Natural killer cell (primary cell): ENCODE results near the gene IRF2BP2. TPM values are rescaled to one million over a fixed set of nuclear protein-coding genes. Genes with fewer than 3 reads are reported as not detected.

ENCODE experiments used
- ATAC-seq, 3 donors: fragments of 150-1000 bp in 2 of 3; fragments of 200-7000 bp in 1 of 3; cut with Tn5 transposase; 1 replicate in 1 of 3; 2 replicates in 2 of 3; pipeline ENCODE4 v1.10.0; 2021; ENCODE audit warnings: mild to moderate bottlenecking in 2 of 3, moderate library complexity in 2 of 3
- DNase-seq, 2 donors: peaks; one replicate each; pipeline versions ENCODE4 v3.0.0 to v3.0.0-alpha.2; 2013 to 2021; ENCODE audit warnings: mixed read lengths in 1 of 2
- H3K27ac ChIP-seq: one replicate; pipeline ENCODE4 v1.5.1; 2013; ENCODE audit warnings: mild to moderate bottlenecking, low read length
- H3K27me3 ChIP-seq: one replicate; pipeline ENCODE4 v1.6.1; 2013; ENCODE audit warnings: low read length; ENCODE audit not compliant: control insufficient read depth, insufficient read depth
- H3K36me3 ChIP-seq: one replicate; pipeline ENCODE4 v1.6.1; 2013; ENCODE audit warnings: low read length; ENCODE audit not compliant: control insufficient read depth, insufficient read depth
- H3K4me1 ChIP-seq: one replicate; pipeline ENCODE4 v1.6.1; 2013; ENCODE audit warnings: low read length; ENCODE audit not compliant: control insufficient read depth, insufficient read depth
- H3K4me3 ChIP-seq: one replicate; pipeline ENCODE4 v1.5.1; 2013; ENCODE audit warnings: low read length
- H3K9me3 ChIP-seq: one replicate; pipeline ENCODE4 v1.6.1; 2013; ENCODE audit warnings: low read length; ENCODE audit not compliant: control insufficient read depth, insufficient read depth
- H3K27ac Mint-ChIP-seq, 2 donors: one replicate each; pipeline ENCODE4 v1.8.0; 2022; ENCODE audit warnings: mild to moderate bottlenecking in 2 of 2, mixed read lengths in 2 of 2, moderate library complexity in 1 of 2
- H3K27me3 Mint-ChIP-seq, 2 donors: one replicate each; pipeline ENCODE4 v1.8.0; 2022; ENCODE audit warnings: low read depth in 2 of 2, mixed read lengths in 2 of 2
- H3K36me3 Mint-ChIP-seq: one replicate; pipeline ENCODE4 v1.8.0; 2022; ENCODE audit warnings: mixed read lengths
- H3K4me1 Mint-ChIP-seq, 2 donors: one replicate each; pipeline ENCODE4 v1.8.0; 2022; ENCODE audit warnings: mixed read lengths in 2 of 2
- H3K4me3 Mint-ChIP-seq: one replicate; pipeline ENCODE4 v1.8.0; 2022; ENCODE audit warnings: mild to moderate bottlenecking, moderate library complexity, mixed read lengths
- H3K9me3 Mint-ChIP-seq, 2 donors: one replicate each; pipeline ENCODE4 v1.8.0; 2022; ENCODE audit warnings: mixed read lengths in 2 of 2
- WGBS: methylation state at CpG from one replicate; pipeline ENCODE4 v1.1.7; 2013; ENCODE audit warnings: missing lambda C conversion rate; ENCODE audit not compliant: insufficient coverage; 5-methylcytosine and 5-hydroxymethylcytosine counted together
- intact Hi-C: fragments of 100-400 bp; cut with micrococcal nuclease; formaldehyde crosslinking; loops from one replicate; pipeline ENCODE4 v1.14.2; 2022
- total RNA-seq, 4 donors: library from RNA; stranded (reverse); fragments of 120-200 nt in 1 of 4; gene quantifications; one replicate each; pipeline versions ENCODE4 v1.2.3 to v1.2.4, GENCODE V29; 2013 to 2022
- TF ChIP-seq, protein P1 (sequence below): fragments of 200-600 bp; IDR thresholded peaks from one replicate; pipeline ENCODE4 v1.8.0; 2022; ENCODE audit warnings: antibody characterized with exemption

The IRF2BP2 gene
- total RNA-seq, 3 donors from 2014 or later (not counting 1 experiment from before 2014, with no cell fraction given): 186 to 315 (median 266) TPM

DNA sequence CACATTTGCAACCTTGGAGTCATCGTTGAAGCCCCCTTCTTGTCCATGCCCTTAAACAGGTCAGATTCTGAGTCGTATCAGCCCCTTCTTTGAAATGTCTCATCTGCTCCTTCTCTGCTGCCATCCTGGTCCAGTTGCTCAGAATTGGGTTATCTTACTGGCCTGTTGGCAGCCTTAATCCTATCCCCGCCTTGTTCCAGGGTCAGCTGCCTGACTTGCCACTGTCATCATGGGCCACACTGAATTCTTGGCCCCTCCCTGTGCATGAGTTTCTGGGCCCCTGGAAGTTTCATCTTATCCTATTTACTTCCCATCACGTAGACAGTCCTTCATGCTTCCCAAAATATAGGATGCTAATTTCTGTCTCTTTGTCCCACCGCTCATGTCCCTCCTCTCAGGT lies 23.7 kb downstream of the IRF2BP2 start:
- WGBS: 89% methylated on average over 5 of the region's 5 CpGs
- H3K4me1 Mint-ChIP-seq: no peaks in the 10 kb centered on the region
- no peaks in the 10 kb centered on the region for H3K36me3 ChIP-seq
- ATAC-seq (no peak), DNase-seq (no peak)
- no peaks in the 10 kb centered on the region for H3K27me3 ChIP-seq
- H3K9me3 ChIP-seq: no peaks in the 10 kb centered on the region
- H3K27ac Mint-ChIP-seq: no peak overlapping the region
- peaks cover 13 to 24% of the 10 kb centered on the region in 2 donors for H3K27me3 Mint-ChIP-seq
- TF ChIP-seq, protein P1, sequence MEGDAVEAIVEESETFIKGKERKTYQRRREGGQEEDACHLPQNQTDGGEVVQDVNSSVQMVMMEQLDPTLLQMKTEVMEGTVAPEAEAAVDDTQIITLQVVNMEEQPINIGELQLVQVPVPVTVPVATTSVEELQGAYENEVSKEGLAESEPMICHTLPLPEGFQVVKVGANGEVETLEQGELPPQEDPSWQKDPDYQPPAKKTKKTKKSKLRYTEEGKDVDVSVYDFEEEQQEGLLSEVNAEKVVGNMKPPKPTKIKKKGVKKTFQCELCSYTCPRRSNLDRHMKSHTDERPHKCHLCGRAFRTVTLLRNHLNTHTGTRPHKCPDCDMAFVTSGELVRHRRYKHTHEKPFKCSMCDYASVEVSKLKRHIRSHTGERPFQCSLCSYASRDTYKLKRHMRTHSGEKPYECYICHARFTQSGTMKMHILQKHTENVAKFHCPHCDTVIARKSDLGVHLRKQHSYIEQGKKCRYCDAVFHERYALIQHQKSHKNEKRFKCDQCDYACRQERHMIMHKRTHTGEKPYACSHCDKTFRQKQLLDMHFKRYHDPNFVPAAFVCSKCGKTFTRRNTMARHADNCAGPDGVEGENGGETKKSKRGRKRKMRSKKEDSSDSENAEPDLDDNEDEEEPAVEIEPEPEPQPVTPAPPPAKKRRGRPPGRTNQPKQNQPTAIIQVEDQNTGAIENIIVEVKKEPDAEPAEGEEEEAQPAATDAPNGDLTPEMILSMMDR: no peak
- no peaks in the 10 kb centered on the region for H3K36me3 Mint-ChIP-seq
- intact Hi-C loops: no loop called here
- H3K4me3 ChIP-seq: no peak overlapping the region
- H3K4me3 Mint-ChIP-seq: no peak overlapping the region
- no peaks in the 10 kb centered on the region for H3K4me1 ChIP-seq
- no peaks in the 10 kb centered on the region for H3K9me3 Mint-ChIP-seq
- H3K27ac ChIP-seq: no peak overlapping the region

DNA sequence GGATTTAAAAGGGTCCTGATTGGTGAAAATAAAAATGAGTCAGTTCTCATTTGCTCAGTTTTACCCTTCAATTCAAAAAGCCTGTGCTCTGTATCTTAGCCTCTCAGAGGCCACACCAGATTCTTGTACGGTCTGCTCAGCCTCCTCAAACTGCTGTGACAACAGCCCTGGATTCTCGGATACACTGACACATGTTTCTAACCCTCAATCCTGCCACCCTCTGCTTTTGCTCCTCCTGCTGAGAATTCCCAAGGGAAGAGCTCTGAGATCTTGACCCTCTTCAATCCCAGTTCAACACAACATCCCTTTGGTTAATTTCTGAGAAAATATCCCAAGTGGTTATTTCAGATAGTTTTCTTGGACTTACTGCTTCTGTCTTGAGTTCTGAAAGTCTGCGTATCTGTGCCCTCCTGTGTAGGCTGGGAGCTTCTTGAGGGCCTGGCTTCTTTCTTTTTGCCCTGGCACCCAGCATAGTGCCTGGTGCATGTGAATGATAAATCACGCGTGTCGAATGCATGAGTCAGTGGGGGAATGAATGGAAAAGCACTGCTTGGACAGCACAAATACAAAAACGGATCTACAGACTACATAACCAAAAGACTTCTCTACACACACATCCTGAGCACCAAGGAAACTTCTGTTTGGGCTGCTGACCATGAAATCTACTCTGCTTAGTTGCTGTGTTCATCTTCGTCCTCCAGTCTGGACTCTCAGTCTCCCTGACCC lies 24.5 kb downstream of the IRF2BP2 start:
- no peaks in the 10 kb centered on the region for H3K4me1 ChIP-seq
- no peaks in the 10 kb centered on the region for H3K36me3 ChIP-seq
- H3K27ac ChIP-seq: no peak overlapping the region
- Mint-ChIP-seq H3K27ac (no peak overlapping the region), H3K36me3 (no peaks in the 10 kb centered on the region), H3K9me3 (no peaks in the 10 kb centered on the region), H3K4me3 (no peak overlapping the region), H3K4me1 (no peaks in the 10 kb centered on the region), H3K27me3 (peaks cover 13 to 24% of the 10 kb centered on the region in 2 donors)
- no peaks in the 10 kb centered on the region for H3K27me3 ChIP-seq
- no peak overlapping the region for H3K4me3 ChIP-seq
- DNase-seq (no peak), ATAC-seq (no peak)
- TF ChIP-seq, protein P1: no peak
- no peaks in the 10 kb centered on the region for H3K9me3 ChIP-seq
- WGBS: 91% methylated on average over 8 of the region's 8 CpGs
- intact Hi-C loops: no loop called here

DNA sequence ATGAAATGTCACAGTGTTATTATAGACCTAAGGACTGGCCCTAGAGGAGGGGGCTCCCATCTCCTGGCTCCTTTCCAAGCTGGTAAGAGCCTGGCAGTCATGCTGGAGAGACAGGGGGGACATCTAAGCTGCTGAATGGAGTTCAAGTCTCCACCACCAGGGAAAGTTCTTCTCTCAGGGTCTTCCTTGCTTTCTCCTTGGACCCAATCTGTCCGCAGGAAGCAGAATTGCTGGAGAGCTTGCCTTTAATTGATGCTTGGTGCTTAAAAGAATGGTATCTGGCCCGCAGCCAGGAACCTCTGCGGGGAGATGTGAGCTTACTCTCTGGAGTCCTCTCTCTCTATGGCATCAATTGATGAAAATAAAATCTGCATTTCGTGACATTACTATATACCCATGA lies 25.1 kb downstream of the IRF2BP2 start:
- Mint-ChIP-seq H3K36me3 (no peaks in the 10 kb centered on the region), H3K27me3 (peaks cover 13 to 24% of the 10 kb centered on the region in 2 donors), H3K9me3 (no peaks in the 10 kb centered on the region), H3K4me1 (no peaks in the 10 kb centered on the region), H3K27ac (no peak overlapping the region), H3K4me3 (no peak overlapping the region)
- H3K36me3 ChIP-seq: no peaks in the 10 kb centered on the region
- DNase-seq: no peak
- H3K4me1 ChIP-seq: no peaks in the 10 kb centered on the region
- no peak for ATAC-seq
- H3K27ac ChIP-seq: no peak overlapping the region
- H3K4me3 ChIP-seq: no peak overlapping the region
- no peaks in the 10 kb centered on the region for H3K9me3 ChIP-seq
- WGBS: 85% methylated on average over 3 of the region's 4 CpGs
- TF ChIP-seq, protein P1: no peak
- intact Hi-C loops: no loop called here
- no peaks in the 10 kb centered on the region for H3K27me3 ChIP-seq

DNA sequence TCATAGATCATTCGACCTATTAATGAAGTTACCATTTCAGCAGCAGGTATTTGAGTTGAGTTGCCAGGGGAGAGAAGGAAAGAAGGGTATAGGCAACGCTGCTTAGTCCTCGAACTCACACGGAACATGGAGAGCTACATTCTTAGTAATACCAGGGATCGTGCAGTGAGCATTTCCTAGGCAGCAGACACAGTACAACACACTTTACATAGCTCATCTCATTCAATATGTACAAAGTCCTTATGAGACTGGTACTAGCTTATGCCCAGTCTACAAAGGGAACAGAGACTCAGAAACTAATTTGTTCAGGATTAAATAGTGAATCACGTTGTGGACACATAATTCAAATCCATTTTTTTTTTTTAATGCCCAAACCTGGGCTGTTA lies 25.6 kb downstream of the IRF2BP2 start:
- TF ChIP-seq, protein P1: no peak
- intact Hi-C loops: no loop called here
- Mint-ChIP-seq H3K36me3 (no peaks in the 10 kb centered on the region), H3K4me1 (no peaks in the 10 kb centered on the region), H3K4me3 (no peak overlapping the region), H3K27me3 (peaks cover 13 to 24% of the 10 kb centered on the region in 2 donors), H3K27ac (no peak overlapping the region), H3K9me3 (no peaks in the 10 kb centered on the region)
- DNase-seq (no peak), ATAC-seq (no peak)
- Histone ChIP-seq H3K27ac (no peak overlapping the region), H3K27me3 (no peaks in the 10 kb centered on the region), H3K4me1 (no peaks in the 10 kb centered on the region), H3K4me3 (no peak overlapping the region), H3K36me3 (no peaks in the 10 kb centered on the region), H3K9me3 (no peaks in the 10 kb centered on the region)
- WGBS: 90% methylated on average over 6 of the region's 6 CpGs
